ENCODE results near the gene NCK2.

NCK2 gene

GRCh38 chr2:105744909-105745853, at the start of gene NCK2:
TSS of gene NCK2 (plus strand) at chr2:105744912. CDS start at chr2:105855064, 110,152 bp downstream.
- Histone ChIP-seq H3K27me3 (ENCODE audit: control insufficient read depth, insufficient read depth, low read length) (no peaks in the 10 kb centered on the region), H3K4me1 (ENCODE audit: control insufficient read depth, insufficient read depth, low read length) (peaks cover 7% of the 10 kb centered on the region), H3K27ac (ENCODE audit: low read depth, low read length) (peak within 1 kb of the TSS; percentile 61), H3K36me3 (ENCODE audit: control insufficient read depth, insufficient read depth, low read length) (no peaks in the 10 kb centered on the region), H3K9ac (ENCODE audit: low read length) (peak within 1 kb of the TSS; percentile 73), H3K4me3 (ENCODE audit: low read length) (peak within 1 kb of the TSS; percentile 78)

GRCh38 chr2:105697781-105698449, 46.8 kb upstream of the NCK2 start:
- Histone ChIP-seq H3K4me3 (ENCODE audit: low read length) (no peak overlapping the region), H3K36me3 (ENCODE audit: control insufficient read depth, insufficient read depth, low read length) (no peaks in the 10 kb centered on the region), H3K9ac (ENCODE audit: low read length) (no peak overlapping the region), H3K4me1 (ENCODE audit: control insufficient read depth, insufficient read depth, low read length) (no peaks in the 10 kb centered on the region), H3K27ac (ENCODE audit: low read depth, low read length) (no peak overlapping the region), H3K27me3 (ENCODE audit: control insufficient read depth, insufficient read depth, low read length) (no peaks in the 10 kb centered on the region)

- Histone ChIP-seq H3K4me3 (ENCODE audit: low read length) (no peak overlapping the region), H3K27ac (ENCODE audit: low read depth, low read length) (no peak overlapping the region), H3K4me1 (ENCODE audit: control insufficient read depth, insufficient read depth, low read length) (no peaks in the 10 kb centered on the region)
These were observed 45.9 kb upstream of the NCK2 start for GRCh38 chr2:105698820-105699219.

GRCh38 chr2:105701042-105701441, 43.7 kb upstream of the NCK2 start:
- Histone ChIP-seq H3K36me3 (ENCODE audit: control insufficient read depth, insufficient read depth, low read length) (no peaks in the 10 kb centered on the region), H3K27ac (ENCODE audit: low read depth, low read length) (no peak overlapping the region), H3K27me3 (ENCODE audit: control insufficient read depth, insufficient read depth, low read length) (no peaks in the 10 kb centered on the region), H3K9ac (ENCODE audit: low read length) (no peak overlapping the region), H3K4me3 (ENCODE audit: low read length) (no peak overlapping the region), H3K4me1 (ENCODE audit: control insufficient read depth, insufficient read depth, low read length) (no peaks in the 10 kb centered on the region)

More at GRCh38 chr2:105698820-105699219, 45.9 kb upstream of the NCK2 start:
- Histone ChIP-seq H3K36me3 (ENCODE audit: control insufficient read depth, insufficient read depth, low read length) (no peaks in the 10 kb centered on the region), H3K27me3 (ENCODE audit: control insufficient read depth, insufficient read depth, low read length) (no peaks in the 10 kb centered on the region), H3K9ac (ENCODE audit: low read length) (no peak overlapping the region)

- Histone ChIP-seq H3K4me3 (ENCODE audit: low read length) (no peak overlapping the region), H3K9ac (ENCODE audit: low read length) (no peak overlapping the region), H3K36me3 (ENCODE audit: control insufficient read depth, insufficient read depth, low read length) (no peaks in the 10 kb centered on the region), H3K27me3 (ENCODE audit: control insufficient read depth, insufficient read depth, low read length) (no peaks in the 10 kb centered on the region), H3K4me1 (ENCODE audit: control insufficient read depth, insufficient read depth, low read length) (no peaks in the 10 kb centered on the region), H3K27ac (ENCODE audit: low read depth, low read length) (no peak overlapping the region)
These were observed 36.0 kb upstream of the NCK2 start for GRCh38 chr2:105708697-105709096.

- Histone ChIP-seq H3K27me3 (ENCODE audit: control insufficient read depth, insufficient read depth, low read length) (no peaks in the 10 kb centered on the region), H3K4me3 (ENCODE audit: low read length) (no peak overlapping the region), H3K4me1 (ENCODE audit: control insufficient read depth, insufficient read depth, low read length) (no peaks in the 10 kb centered on the region), H3K27ac (ENCODE audit: low read depth, low read length) (no peak overlapping the region), H3K36me3 (ENCODE audit: control insufficient read depth, insufficient read depth, low read length) (no peaks in the 10 kb centered on the region), H3K9ac (ENCODE audit: low read length) (no peak overlapping the region)
These were observed 33.3 kb upstream of the NCK2 start for GRCh38 chr2:105711394-105711793.

- H3K27ac ChIP-seq (ENCODE audit: low read depth, low read length), result no peak overlapping the region
These were observed 32.4 kb upstream of the NCK2 start for GRCh38 chr2:105712166-105712915.

GRCh38 chr2:105712981-105713596, 31.6 kb upstream of the NCK2 start:
- H3K4me1 ChIP-seq (ENCODE audit: control insufficient read depth, insufficient read depth, low read length), result no peaks in the 10 kb centered on the region

More at GRCh38 chr2:105712166-105712915, 32.4 kb upstream of the NCK2 start:
- Histone ChIP-seq H3K9ac (ENCODE audit: low read length) (no peak overlapping the region), H3K27me3 (ENCODE audit: control insufficient read depth, insufficient read depth, low read length) (no peaks in the 10 kb centered on the region), H3K4me3 (ENCODE audit: low read length) (no peak overlapping the region), H3K4me1 (ENCODE audit: control insufficient read depth, insufficient read depth, low read length) (no peaks in the 10 kb centered on the region), H3K36me3 (ENCODE audit: control insufficient read depth, insufficient read depth, low read length) (no peaks in the 10 kb centered on the region)

GRCh38 chr2:105714141-105714540, 30.6 kb upstream of the NCK2 start:
- no peaks in the 10 kb centered on the region for H3K27me3 ChIP-seq (ENCODE audit: control insufficient read depth, insufficient read depth, low read length)
- no peak overlapping the region for H3K27ac ChIP-seq (ENCODE audit: low read depth, low read length)
- no peak overlapping the region for H3K4me3 ChIP-seq (ENCODE audit: low read length)
- no peaks in the 10 kb centered on the region for H3K4me1 ChIP-seq (ENCODE audit: control insufficient read depth, insufficient read depth, low read length)
- no peaks in the 10 kb centered on the region for H3K36me3 ChIP-seq (ENCODE audit: control insufficient read depth, insufficient read depth, low read length)
- no peak overlapping the region for H3K9ac ChIP-seq (ENCODE audit: low read length)

More at GRCh38 chr2:105712981-105713596, 31.6 kb upstream of the NCK2 start:
- Histone ChIP-seq H3K4me3 (ENCODE audit: low read length) (no peak overlapping the region), H3K27me3 (ENCODE audit: control insufficient read depth, insufficient read depth, low read length) (no peaks in the 10 kb centered on the region), H3K27ac (ENCODE audit: low read depth, low read length) (no peak overlapping the region), H3K9ac (ENCODE audit: low read length) (no peak overlapping the region), H3K36me3 (ENCODE audit: control insufficient read depth, insufficient read depth, low read length) (no peaks in the 10 kb centered on the region)

GRCh38 chr2:105718846-105719481, 25.7 kb upstream of the NCK2 start:
- no peak overlapping the region for H3K27ac ChIP-seq (ENCODE audit: low read depth, low read length)
- no peaks in the 10 kb centered on the region for H3K27me3 ChIP-seq (ENCODE audit: control insufficient read depth, insufficient read depth, low read length)
- no peak overlapping the region for H3K9ac ChIP-seq (ENCODE audit: low read length)
- no peaks in the 10 kb centered on the region for H3K36me3 ChIP-seq (ENCODE audit: control insufficient read depth, insufficient read depth, low read length)
- no peaks in the 10 kb centered on the region for H3K4me1 ChIP-seq (ENCODE audit: control insufficient read depth, insufficient read depth, low read length)
- H3K4me3 ChIP-seq (ENCODE audit: low read length), result no peak overlapping the region

GRCh38 chr2:105721991-105722511, 22.7 kb upstream of the NCK2 start:
- Histone ChIP-seq H3K9ac (ENCODE audit: low read length) (no peak overlapping the region), H3K4me3 (ENCODE audit: low read length) (no peak overlapping the region), H3K27me3 (ENCODE audit: control insufficient read depth, insufficient read depth, low read length) (no peaks in the 10 kb centered on the region), H3K27ac (ENCODE audit: low read depth, low read length) (no peak overlapping the region), H3K36me3 (ENCODE audit: control insufficient read depth, insufficient read depth, low read length) (no peaks in the 10 kb centered on the region), H3K4me1 (ENCODE audit: control insufficient read depth, insufficient read depth, low read length) (no peaks in the 10 kb centered on the region)

All from rectal smooth muscle tissue (tissue), 1 donor.